SJSA1 (cell line): ENCODE results near the gene DDX51. TPM values are rescaled to one million over a fixed set of nuclear protein-coding genes. Genes with fewer than 3 reads are reported as not detected.

ENCODE experiments used
- DNase-seq, 2 experiments: peaks; one replicate each; pipeline ENCODE4 v3.0.0-alpha.2; 2015 to 2020; ENCODE audit warnings: low spot score in 2 of 2, low read depth in 1 of 2
- H3K27ac ChIP-seq: fragments of 250-450 bp; sonication (Bioruptor Pico); 2 replicates; pipeline ENCODE4 v1.5.1; 2020; ENCODE audit warnings: mild to moderate bottlenecking, moderate library complexity
- H3K27me3 ChIP-seq: fragments of 250-450 bp; sonication (Bioruptor Pico); replicated peaks from 2 replicates; pipeline ENCODE4 v1.5.1; 2020; ENCODE audit warnings: mild to moderate bottlenecking, moderate library complexity
- H3K36me3 ChIP-seq: fragments of 250-450 bp; sonication (Bioruptor Pico); 2 replicates; pipeline ENCODE4 v1.5.1; 2020; ENCODE audit warnings: mild to moderate bottlenecking
- H3K4me1 ChIP-seq: fragments of 250-450 bp; sonication (Bioruptor Pico); replicated peaks from 2 replicates; pipeline ENCODE4 v1.6.1; 2021; ENCODE audit warnings: mild to moderate bottlenecking
- H3K4me3 ChIP-seq: fragments of 250-450 bp; sonication (Bioruptor Pico); 2 replicates; pipeline ENCODE4 v1.5.1; 2020; ENCODE audit warnings: mild to moderate bottlenecking
- H3K9me3 ChIP-seq: fragments of 250-450 bp; sonication (Bioruptor Pico); replicated peaks from 2 replicates; pipeline ENCODE4 v1.5.1; 2020; ENCODE audit warnings: mild to moderate bottlenecking
- total RNA-seq: library from RNA; depleted of rRNA; stranded (reverse); fragments of >200 nt; shearing (Covaris generic); gene quantifications from 2 replicates; pipeline ENCODE4 v1.2.3, GENCODE V29; 2014; rRNA removed

The DDX51 gene, protein sequence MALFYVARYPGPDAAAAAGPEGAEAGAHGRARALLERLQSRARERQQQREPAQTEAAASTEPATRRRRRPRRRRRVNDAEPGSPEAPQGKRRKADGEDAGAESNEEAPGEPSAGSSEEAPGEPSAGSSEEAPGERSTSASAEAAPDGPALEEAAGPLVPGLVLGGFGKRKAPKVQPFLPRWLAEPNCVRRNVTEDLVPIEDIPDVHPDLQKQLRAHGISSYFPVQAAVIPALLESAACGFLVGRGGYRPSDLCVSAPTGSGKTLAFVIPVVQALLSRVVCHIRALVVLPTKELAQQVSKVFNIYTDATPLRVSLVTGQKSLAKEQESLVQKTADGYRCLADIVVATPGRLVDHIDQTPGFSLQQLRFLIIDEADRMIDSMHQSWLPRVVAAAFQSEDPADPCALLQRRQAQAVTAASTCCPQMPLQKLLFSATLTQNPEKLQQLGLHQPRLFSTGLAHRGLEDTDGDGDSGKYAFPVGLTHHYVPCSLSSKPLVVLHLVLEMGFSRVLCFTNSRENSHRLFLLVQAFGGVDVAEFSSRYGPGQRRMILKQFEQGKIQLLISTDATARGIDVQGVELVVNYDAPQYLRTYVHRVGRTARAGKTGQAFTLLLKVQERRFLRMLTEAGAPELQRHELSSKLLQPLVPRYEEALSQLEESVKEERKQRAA
- 8.9 and 11.8 TPM in 2 replicates for total RNA-seq

DNA sequence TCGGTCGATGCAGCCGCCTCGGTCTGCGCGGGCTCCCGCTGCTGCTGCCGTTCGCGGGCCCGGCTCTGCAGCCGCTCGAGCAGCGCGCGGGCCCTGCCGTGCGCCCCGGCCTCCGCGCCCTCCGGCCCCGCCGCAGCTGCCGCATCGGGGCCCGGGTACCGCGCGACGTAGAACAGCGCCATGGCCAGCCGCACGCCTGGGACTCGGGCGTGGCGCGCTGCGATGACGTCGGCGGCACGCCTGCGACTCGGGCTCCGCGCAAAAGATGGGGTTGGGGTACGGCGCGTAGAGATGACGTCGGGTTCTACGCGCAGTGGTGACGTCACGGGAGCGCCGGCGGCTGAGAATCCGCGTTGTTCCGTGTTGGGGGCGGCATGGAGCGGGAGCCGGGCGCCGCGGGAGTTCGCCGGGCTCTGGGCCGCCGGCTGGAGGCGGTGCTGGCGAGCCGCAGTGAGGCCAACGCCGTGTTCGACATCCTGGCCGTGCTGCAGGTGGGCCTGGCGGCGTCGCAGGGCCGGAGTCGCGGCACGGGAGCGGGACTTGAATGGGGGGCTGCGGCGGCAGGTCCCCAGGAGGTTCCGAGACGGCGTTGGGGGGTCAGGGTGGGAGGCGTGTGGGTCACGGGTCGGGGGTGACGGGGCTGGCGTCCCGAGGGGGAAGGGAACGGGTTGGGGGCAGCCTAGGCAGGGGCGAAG lies at the start of gene DDX51, which contains the start of gene NOC4L:
DDX51 (minus strand) TSS at position 205 of the 695 bp plus-strand sequence; CDS start at position 182, 23 bp downstream.
NOC4L (plus strand) TSS at position 343 of the 695 bp plus-strand sequence; CDS start at position 375, 32 bp downstream.
- Histone ChIP-seq H3K27me3 (no peaks in the 10 kb centered on the region), H3K9me3 (0 out of 2 replicates have a peak, but pooled peaks cover 7% of the 10 kb centered on the region), H3K4me1 (peaks cover 18% of the 10 kb centered on the region), H3K27ac (peak within 1 kb of the TSS; percentile 76), H3K4me3 (peak within 1 kb of the TSS; percentile 96), H3K36me3 (peaks cover 57% of the 10 kb centered on the region)
- DNase-seq: peak; percentile 89

DNA sequence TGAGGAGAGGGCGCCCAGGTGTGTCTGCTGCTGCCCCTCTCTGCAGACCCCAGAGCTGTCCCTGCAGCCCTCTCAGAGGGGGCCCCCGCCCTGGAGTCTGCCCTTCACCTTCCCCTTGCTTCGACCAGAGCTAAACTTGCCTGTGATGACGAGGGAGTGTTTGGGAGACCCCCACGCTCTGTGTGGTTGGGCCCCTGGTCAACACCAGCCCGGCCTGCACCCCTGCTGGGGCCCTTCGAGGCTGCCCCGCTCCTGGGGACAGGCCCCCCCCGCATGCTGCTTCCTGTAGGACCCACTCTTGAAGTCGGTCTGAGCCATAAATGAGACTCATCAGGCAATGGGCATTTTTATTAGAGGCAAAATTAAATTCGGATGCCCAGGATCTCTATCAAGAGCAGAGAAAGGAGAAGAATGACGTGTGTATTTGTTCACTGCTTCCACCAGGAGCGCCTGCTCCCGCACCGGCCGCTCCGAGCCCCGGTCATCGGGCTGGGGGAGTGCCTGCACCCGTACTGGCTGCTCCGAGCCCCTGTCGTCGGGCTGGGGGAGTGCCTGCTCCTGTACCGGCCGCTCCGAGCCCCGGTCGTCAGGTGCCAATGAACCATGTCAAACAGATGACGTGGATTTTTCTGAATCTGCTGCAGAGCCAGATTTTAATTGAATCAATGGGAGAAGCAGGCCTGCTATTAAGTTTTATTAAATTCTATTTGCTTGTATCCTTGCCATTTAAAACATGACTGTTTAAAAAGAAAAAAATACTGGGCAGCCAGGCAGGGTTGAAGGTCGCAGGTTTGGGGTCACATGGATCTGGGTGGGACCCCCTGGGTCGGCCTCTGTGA lies 47.8 kb upstream of the DDX51 start:
- Histone ChIP-seq H3K36me3 (no peaks in the 10 kb centered on the region), H3K27ac (no peak overlapping the region), H3K9me3 (peaks cover 5% of the 10 kb centered on the region), H3K4me3 (no peak overlapping the region), H3K4me1 (peaks cover 11% of the 10 kb centered on the region), H3K27me3 (peaks cover 11% of the 10 kb centered on the region)
- DNase-seq: no peak

DNA sequence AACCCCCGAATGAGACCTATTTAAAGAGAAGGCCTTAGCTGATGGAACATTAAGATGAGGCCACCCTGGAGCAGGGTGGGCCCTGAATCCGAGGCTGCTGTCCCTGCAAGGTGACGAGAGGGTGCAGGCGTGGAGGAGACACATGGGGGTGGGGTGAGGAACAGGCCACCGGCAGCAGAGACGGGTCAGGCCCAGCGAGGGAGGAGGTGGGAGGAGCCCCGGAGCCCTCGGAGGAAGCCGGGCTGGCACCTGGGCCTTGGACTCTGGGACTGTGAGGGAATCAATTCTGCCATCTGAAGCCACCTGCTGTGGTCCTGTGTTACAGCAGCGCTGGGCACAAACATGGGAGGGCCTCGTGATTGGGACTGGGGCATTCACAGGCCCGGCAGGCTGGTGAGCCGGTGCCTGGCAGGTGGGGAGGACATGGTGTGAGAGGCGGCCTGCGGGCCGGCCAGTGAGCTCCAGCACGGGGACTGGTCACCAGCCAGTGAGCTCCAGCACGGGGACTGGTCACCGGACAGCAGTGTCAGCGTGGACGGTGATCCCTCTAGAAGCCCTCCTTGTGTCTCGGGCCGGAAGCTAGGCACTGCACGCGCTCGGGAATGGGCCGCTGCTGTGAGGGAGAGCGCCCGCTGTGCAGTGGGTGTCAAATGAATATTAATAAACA lies 46.8 kb upstream of the DDX51 start:
- H3K27me3 ChIP-seq: peaks cover 10% of the 10 kb centered on the region
- H3K4me3 ChIP-seq: no peak overlapping the region
- H3K27ac ChIP-seq: no peak overlapping the region
- no peaks in the 10 kb centered on the region for H3K36me3 ChIP-seq
- H3K4me1 ChIP-seq: peaks cover 11% of the 10 kb centered on the region
- no peak for DNase-seq
- H3K9me3 ChIP-seq: peaks cover 5% of the 10 kb centered on the region

DNA sequence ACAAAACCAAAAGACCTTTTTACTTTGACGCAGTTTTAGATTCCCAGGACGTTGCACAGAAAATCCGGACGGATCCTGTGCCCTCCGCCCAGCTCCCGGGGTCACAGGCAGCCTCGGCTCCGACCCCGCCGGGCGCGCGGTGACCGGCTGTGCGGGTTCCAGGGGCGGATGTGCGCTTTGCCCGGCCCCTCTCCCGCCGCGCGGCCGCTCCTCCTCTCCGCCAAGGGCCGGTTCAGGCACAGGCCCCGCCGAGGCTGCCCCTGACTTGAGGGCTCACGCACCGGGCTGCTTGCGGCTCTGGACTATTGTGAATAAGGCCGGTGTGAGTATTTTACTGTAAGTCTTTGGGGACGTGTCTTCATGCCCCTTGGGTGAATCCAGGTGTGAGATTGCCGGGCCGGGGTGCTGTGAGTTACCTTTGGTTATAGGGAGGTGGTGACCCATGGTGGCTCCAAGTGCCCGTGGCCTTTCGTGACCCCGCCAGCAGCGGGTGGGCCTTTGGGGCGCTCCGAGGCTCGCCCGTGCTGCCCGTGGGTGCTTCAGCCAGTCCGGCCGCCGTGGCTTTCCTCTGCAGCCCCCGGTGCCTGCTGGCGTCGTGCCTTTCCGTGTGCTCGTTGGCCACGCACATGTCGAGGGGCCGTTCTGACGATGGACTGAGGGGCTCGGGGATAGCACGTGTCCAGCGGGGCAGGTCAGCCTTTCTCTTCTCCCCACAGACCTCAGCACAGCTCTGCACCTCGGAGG lies 46.1 kb upstream of the DDX51 start:
- peaks cover 5% of the 10 kb centered on the region for H3K9me3 ChIP-seq
- H3K4me1 ChIP-seq: peaks cover 11% of the 10 kb centered on the region
- no peak overlapping the region for H3K27ac ChIP-seq
- H3K27me3 ChIP-seq: peaks cover 16% of the 10 kb centered on the region
- peak overlapping the region; percentile 31 for H3K4me3 ChIP-seq
- H3K36me3 ChIP-seq: no peaks in the 10 kb centered on the region
- no peak for DNase-seq

DNA sequence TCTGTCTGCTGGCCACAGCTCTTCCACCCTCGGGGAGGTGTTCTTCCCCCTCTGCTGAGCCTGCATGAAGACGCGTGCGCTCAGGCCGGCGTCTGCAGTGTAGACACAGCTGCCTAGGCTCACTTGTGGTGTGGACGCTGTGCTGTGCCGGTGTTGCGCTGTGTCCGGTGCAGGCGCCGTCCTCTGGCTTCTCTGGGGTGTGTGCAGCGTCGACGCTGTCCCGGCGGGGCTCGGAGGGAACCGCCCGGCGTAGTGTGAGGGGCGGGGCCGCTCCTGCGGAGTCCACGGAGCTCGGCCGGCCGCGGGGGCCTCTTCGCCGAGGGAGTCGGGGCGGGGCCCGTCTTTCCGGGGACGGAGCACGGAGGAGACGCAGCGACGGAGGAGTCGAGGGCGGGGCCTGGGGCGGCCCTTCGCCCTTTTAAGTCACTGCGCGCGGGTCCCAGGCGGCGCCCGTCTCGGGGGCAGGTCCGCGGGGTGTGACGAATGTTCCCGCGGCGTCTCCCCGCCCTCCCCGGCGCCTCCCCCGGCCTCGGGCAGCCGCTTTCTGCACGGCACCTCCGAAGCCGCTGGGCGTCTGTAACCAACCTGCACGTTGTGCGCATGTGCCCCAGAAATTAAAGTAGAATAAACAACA lies 45.4 kb upstream of the DDX51 start:
- Histone ChIP-seq H3K9me3 (peaks cover 5% of the 10 kb centered on the region), H3K36me3 (no peaks in the 10 kb centered on the region), H3K27me3 (peaks cover 20% of the 10 kb centered on the region), H3K4me3 (peak overlapping the region; percentile 31), H3K27ac (no peak overlapping the region), H3K4me1 (peaks cover 11% of the 10 kb centered on the region)
- DNase-seq: peak; percentile 81 to 87

DNA sequence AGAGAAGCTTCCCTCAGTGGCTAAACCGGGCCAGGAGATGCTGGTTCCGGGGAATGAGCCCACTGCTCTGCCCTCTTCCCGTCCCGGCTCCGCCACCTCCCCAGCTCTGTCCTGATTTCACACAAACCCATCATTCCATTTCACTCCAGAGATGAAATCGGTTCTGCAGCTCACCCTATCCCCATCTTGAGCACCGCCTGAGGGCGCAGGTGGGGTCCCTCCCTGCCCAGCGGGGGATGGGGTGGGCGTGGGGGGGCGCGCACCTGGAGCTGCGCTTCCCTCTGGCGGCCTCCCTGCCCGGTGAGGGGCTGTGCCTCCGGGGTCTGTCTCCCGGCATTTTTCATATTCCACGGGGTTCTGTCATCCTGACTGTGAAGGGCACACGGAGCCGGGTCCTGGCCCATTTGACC lies 44.8 kb upstream of the DDX51 start:
- Histone ChIP-seq H3K4me3 (peak overlapping the region; percentile 31), H3K27ac (no peak overlapping the region), H3K4me1 (peaks cover 11% of the 10 kb centered on the region), H3K36me3 (no peaks in the 10 kb centered on the region), H3K27me3 (peaks cover 24% of the 10 kb centered on the region), H3K9me3 (peaks cover 2% of the 10 kb centered on the region)
- DNase-seq: no peak

DNA sequence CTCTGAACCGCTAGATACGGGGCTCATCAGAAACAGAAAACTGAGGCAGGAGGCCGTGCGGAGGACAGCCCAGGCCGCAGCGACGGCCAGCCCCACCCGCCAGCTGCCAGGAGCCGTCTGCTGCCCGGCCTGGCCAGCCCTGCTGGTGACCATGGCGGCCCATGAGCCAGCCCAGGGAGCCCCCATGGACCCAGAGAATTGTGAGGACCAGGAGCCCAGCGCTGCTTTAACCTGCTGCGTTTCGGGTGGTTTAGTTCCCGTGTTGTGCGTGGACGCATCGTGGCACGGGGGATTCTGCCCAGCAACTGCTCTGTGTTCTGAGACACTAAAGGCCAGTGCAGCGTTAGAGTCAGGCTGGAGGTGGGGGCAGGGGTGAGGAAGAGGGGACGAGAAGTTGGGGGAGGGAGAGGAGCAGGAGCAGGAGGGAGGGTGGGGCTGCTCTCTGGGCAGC lies 44.4 kb upstream of the DDX51 start:
- Histone ChIP-seq H3K27me3 (peaks cover 25% of the 10 kb centered on the region), H3K9me3 (no peaks in the 10 kb centered on the region), H3K36me3 (no peaks in the 10 kb centered on the region), H3K4me1 (peaks cover 11% of the 10 kb centered on the region), H3K27ac (no peak overlapping the region), H3K4me3 (no peak overlapping the region)
- no peak for DNase-seq

DNA sequence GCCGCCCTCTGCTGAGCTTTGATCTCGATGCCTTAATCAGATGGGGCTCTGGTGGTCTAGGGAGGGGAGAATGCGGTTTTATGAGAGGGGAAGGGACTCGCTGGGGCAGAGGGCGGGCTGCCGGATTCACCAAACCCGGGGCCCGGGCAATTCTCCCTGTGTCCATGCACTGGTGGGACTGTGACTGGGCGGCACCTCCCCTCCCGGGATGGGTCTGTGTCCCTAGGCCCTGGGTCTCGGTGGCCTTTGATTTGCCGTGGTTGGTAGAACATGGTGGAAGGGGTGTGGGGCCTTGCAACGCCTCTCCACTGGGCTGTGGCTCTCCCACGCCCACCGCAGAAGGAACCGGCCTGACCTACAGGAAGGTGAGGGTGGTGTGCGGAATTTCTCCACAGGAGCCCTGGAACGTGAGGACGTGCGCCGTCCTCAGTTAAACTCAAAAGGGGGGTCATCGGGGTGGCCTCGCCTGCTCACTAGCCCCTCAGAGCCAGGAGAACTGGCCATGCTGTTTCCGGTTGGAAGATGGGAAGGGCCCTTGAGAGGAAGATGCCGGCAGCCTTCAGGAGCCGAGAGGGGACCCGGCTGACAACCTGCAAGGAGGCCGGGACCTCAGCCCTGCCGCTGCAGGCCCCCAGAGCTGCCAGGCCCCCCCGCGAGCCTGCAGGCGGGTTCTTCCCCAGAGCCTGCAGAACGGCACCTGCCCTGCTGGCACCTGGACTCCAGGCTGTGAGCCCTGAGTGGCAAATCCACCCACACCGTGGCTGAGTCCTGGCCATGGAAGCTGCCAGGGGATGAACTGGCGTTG lies 43.7 kb upstream of the DDX51 start:
- no peaks in the 10 kb centered on the region for H3K36me3 ChIP-seq
- no peak for DNase-seq
- peaks cover 27% of the 10 kb centered on the region for H3K27me3 ChIP-seq
- no peak overlapping the region for H3K4me3 ChIP-seq
- H3K4me1 ChIP-seq: peaks cover 11% of the 10 kb centered on the region
- H3K9me3 ChIP-seq: no peaks in the 10 kb centered on the region
- H3K27ac ChIP-seq: no peak overlapping the region

DNA sequence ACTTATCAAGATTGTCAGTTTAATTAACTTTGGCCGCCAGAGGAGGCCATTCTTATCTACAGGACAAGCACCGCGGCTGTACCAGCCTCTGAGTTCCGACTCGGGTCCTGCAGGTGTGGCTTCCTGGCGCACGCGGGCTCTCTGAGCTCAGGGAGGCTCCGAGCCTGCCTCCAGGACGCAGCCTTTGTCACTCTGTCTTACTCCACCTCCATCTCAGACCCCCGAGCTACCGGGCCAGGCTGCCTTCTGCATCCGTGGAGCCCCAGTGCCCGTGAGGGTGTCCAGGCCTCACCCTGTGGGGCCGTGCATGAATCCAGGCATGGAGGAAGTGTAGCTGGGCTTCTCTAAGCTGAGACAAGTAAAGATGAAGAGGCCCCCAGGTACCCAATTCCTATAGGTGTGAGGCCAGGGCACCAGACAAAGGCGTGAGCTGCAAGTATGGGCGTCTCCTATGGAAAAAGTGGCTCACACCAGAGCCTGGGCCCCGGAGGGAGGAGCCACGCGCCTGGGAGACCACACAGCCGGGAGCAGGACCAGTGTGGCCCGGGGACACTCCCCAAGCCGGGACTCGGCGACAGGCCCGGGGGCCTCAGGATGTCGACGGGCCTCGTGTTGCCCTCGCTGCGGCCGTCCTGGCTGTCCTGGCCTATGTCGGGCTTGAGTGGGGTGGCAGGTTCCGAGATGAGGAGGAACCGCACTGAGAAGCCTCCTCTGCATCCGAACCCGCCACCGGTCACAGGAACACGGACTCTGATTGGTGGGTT lies 42.9 kb upstream of the DDX51 start:
- Histone ChIP-seq H3K36me3 (no peaks in the 10 kb centered on the region), H3K27me3 (peaks cover 27% of the 10 kb centered on the region), H3K27ac (no peak overlapping the region), H3K4me1 (peaks cover 11% of the 10 kb centered on the region), H3K9me3 (no peaks in the 10 kb centered on the region), H3K4me3 (no peak overlapping the region)
- no peak for DNase-seq

DNA sequence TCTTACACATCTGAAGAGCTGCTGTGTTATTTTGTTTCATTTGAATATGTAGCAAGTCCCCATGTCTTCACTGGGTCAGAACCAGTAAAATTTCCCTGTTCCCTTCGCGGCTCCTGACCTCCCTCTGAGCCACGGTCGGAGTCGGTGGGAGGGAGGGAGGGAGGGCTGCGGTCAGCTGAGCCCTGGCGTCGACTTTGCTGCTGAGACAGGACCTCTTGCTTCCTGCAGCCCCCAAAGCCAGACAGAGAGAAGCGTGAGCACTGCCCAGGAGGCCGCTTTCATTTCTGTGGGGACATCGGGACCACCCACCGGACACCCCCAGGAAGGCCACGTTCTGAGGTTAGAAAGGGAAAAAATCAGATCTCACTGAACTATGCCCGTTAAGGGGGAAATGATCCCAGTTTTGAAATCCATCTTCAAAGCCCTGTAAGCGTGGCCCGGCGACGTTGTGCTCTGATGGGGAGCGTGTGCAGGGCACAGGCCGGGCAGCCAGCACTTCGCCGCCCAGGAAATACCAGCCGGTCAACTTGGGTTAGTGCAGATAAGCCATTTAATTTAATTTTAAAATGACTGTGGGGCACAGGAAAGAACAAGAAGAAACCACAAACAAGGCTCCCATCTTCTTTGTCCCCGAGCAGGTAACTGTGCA lies 42.2 kb upstream of the DDX51 start:
- no peaks in the 10 kb centered on the region for H3K9me3 ChIP-seq
- peaks cover 11% of the 10 kb centered on the region for H3K4me1 ChIP-seq
- no peak overlapping the region for H3K4me3 ChIP-seq
- no peaks in the 10 kb centered on the region for H3K36me3 ChIP-seq
- H3K27ac ChIP-seq: no peak overlapping the region
- H3K27me3 ChIP-seq: peaks cover 27% of the 10 kb centered on the region
- DNase-seq: no peak
